ENCODE measurements around the gene POMGNT1. TPM values are rescaled to one million over a fixed set of nuclear protein-coding genes. Genes with fewer than 3 reads are reported as not detected.

The POMGNT1 gene
- total and polyA plus RNA-seq, 2 of the 8 experiments (the other 6 are each of a cell fraction or from before 2014, with no cell fraction given): 28.0 to 40.3 TPM

DNA sequence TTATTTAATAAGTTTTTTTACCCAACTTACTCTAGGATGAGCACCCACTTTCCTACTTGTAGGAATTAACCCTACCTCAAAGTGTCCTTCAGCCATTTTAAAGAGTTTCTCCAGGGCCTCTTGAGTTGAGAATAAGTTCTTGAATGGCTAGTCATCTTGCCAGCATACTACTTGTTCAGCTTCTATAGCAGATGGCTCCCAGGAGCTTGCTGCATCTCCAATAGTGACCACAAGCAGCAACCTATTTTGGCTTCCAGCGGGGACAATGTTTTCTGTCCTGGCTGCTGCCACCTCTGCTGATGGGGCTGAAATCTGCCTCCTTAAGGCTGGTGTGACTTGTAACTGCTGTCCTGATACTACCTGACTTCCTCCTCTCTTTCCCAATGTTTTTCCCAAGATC is 45.0 kb downstream of the POMGNT1 start:
- FAIRE-seq: no peak
- Histone ChIP-seq H3K79me1 (ENCODE audit: low read depth, low read length) (no peaks in the 10 kb centered on the region), H2BK5ac (ENCODE audit: low read depth, low read length) (no peak overlapping the region), H2BK12ac (ENCODE audit: low read depth, low read length) (no peak overlapping the region), H2BK15ac (ENCODE audit: low read length) (no peak overlapping the region), H3K4me1 (replicated peaks in 1 of 4; ENCODE audit: control insufficient read depth in 3 of 4, insufficient read depth in 4 of 4, low read length in 3 of 4) (no peaks in the 10 kb centered on the region), H4K20me1 (replicated peaks in 1 of 2; ENCODE audit: control insufficient read depth in 1 of 2, insufficient read depth in 2 of 2, low read length in 2 of 2) (no peaks in the 10 kb centered on the region), H3K18ac (ENCODE audit: extremely low read depth, low read length) (no peak overlapping the region), H4K5ac (ENCODE audit: insufficient read length, low read depth, low read length) (no peak overlapping the region), H2BK20ac (ENCODE audit: low read length) (no peak overlapping the region), H4K8ac (ENCODE audit: extremely low read depth, insufficient read depth, low read length) (no peak overlapping the region), H3K27me3 (replicated peaks in 1 of 4; ENCODE audit: control insufficient read depth in 3 of 4, extremely low read depth in 1 of 4, insufficient read depth in 3 of 4, low read length in 3 of 4) (no peaks in the 10 kb centered on the region), H3K4ac (replicated peaks; ENCODE audit: insufficient read length, low read depth, low read length) (no peak overlapping the region), H3K4me2 (ENCODE audit: insufficient read depth in 1 of 2, low read depth in 2 of 2, low read length in 2 of 2) (no peak overlapping the region), H3K56ac (replicated peaks; ENCODE audit: insufficient read length, low read depth, low read length) (no peak overlapping the region), H3K14ac (ENCODE audit: insufficient read length) (no peak overlapping the region), H3K23ac (ENCODE audit: insufficient read length) (no peak overlapping the region), H3K4me3 (ENCODE audit: extremely low read depth in 1 of 4, insufficient read depth in 2 of 4, low read depth in 3 of 4, low read length in 4 of 4) (no peak overlapping the region), H3K27ac (ENCODE audit: low read depth, low read length) (no peak overlapping the region), H3K79me2 (ENCODE audit: control insufficient read depth in 1 of 2, insufficient read depth in 2 of 2, low read length in 2 of 2) (no peaks in the 10 kb centered on the region), H3K9me3 (ENCODE audit: insufficient read depth in 2 of 2, low read depth in 1 of 2, low read length in 1 of 2) (no peaks in the 10 kb centered on the region), H2BK120ac (replicated peaks; ENCODE audit: low read depth, low read length) (no peak overlapping the region), H2AFZ (ENCODE audit: low read length) (no peak overlapping the region), H3K23me2 (ENCODE audit: low read depth, low read length) (no peaks in the 10 kb centered on the region), H3K9ac (replicated peaks in 1 of 4; ENCODE audit: extremely low read depth in 1 of 4, low read depth in 3 of 4, low read length in 3 of 4) (no peak overlapping the region), H2AK5ac (ENCODE audit: low read depth, low read length) (no peak overlapping the region), H4K91ac (replicated peaks; ENCODE audit: insufficient read length, low read length) (no peak overlapping the region), H3K36me3 (ENCODE audit: control insufficient read depth in 2 of 4, insufficient read depth in 4 of 4, low read length in 3 of 4) (no peaks in the 10 kb centered on the region)
- ChIA-PET POLR2A (ENCODE audit: partially characterized antibody) (no interaction called here), CTCF (ENCODE audit: partially characterized antibody) (no interaction called here)
- WGBS, 2 experiments (ENCODE audit: extremely low coverage in 1 of 2, insufficient coverage in 1 of 2, insufficient read length in 1 of 2, insufficient replicate concordance in 2 of 2, low coverage in 1 of 2, low lambda C conversion rate in 2 of 2, missing lambda C conversion rate in 1 of 2): 95% methylated on average over 1 of the region's 1 CpG; no CpG with 5 or more reads in 1 of the 2 experiments
- no peak for DNase-seq (ENCODE audit: low read depth in 1 of 2, low spot score in 2 of 2)
- TF ChIP-seq SUZ12 (IDR thresholded peaks at IDR 0.05; ENCODE audit: low read length) (no peak), BRCA1 (IDR thresholded peaks at IDR 0.05; ENCODE audit: low read depth, low read length) (no peak), KDM5A (IDR thresholded peaks at IDR 0.05; ENCODE audit: low read length) (no peak), ASH2L (IDR thresholded peaks at IDR 0.05; ENCODE audit: low read length) (no peak), YY1 (IDR thresholded peaks at IDR 0.05; ENCODE audit: low read depth, low read length) (no peak), EP300 (IDR thresholded peaks at IDR 0.05; ENCODE audit: borderline replicate concordance in 1 of 2, low read depth in 2 of 2, low read length in 2 of 2) (no peak), JUN (IDR thresholded peaks at IDR 0.05; ENCODE audit: low read depth, low read length) (no peak), CREB1 (IDR thresholded peaks at IDR 0.05) (no peak)
- TF ChIP-seq, protein P1, sequence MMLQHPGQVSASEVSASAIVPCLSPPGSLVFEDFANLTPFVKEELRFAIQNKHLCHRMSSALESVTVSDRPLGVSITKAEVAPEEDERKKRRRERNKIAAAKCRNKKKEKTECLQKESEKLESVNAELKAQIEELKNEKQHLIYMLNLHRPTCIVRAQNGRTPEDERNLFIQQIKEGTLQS (IDR thresholded peaks at IDR 0.05; ENCODE audit: insufficient read depth, low read depth, low read length): no peak
